OCI-LY3 (cell line): ENCODE results near the gene ABCC9.

Source experiments
- H2AFZ ChIP-seq: fragments of 200-600, 300-600 bp; shearing (Covaris generic); 2 replicates; pipeline ENCODE4 v1.6.0; 2014; ENCODE audit warnings: antibody characterized with exemption, low read depth, low read length
- H3K27ac ChIP-seq: fragments of 200-600, 300-600 bp; sonication (generic); 2 replicates; pipeline ENCODE4 v1.5.1; 2014; ENCODE audit warnings: mild to moderate bottlenecking, low read length, moderate library complexity, mixed read lengths
- H3K27me3 ChIP-seq: fragments of 200-600, 300-600 bp; sonication (generic); 2 replicates; pipeline ENCODE4 v1.6.1; 2014; ENCODE audit warnings: low read depth, low read length, mixed read lengths
- H3K36me3 ChIP-seq: fragments of 200-600, 300-600 bp; sonication (generic); replicated peaks from 2 replicates; pipeline ENCODE3; 2014; ENCODE audit warnings: low read depth, low read length, mixed read lengths
- H3K4me1 ChIP-seq: fragments of 300-600, 200-600 bp; sonication (generic); 2 replicates; pipeline ENCODE4 v1.6.1; 2014; ENCODE audit warnings: low read length, mixed read lengths
- H3K4me2 ChIP-seq: fragments of 200-600, 300-600 bp; sonication (generic); 2 replicates; pipeline ENCODE4 v1.6.1; 2014; ENCODE audit warnings: low read length, mixed read lengths
- H3K4me3 ChIP-seq: fragments of 300-600, 200-600 bp; sonication (generic); 2 replicates; pipeline ENCODE4 v1.5.1; 2014; ENCODE audit warnings: antibody characterized with exemption, mild to moderate bottlenecking, low read length, moderate library complexity
- H3K79me2 ChIP-seq: fragments of 300-600, 200-600 bp; shearing (Covaris generic); 2 replicates; pipeline ENCODE4 v1.6.1; 2014; ENCODE audit warnings: mild to moderate bottlenecking, low read length, mixed read lengths
- H3K9ac ChIP-seq: fragments of 300-600, 200-600 bp; shearing (Covaris generic); 2 replicates; pipeline ENCODE4 v1.6.0; 2014; ENCODE audit warnings: mild to moderate bottlenecking, low read length, moderate library complexity
- H3K9me3 ChIP-seq: fragments of 200-600, 300-600 bp; shearing (Covaris generic); 2 replicates; pipeline ENCODE4 v1.6.1; 2014; ENCODE audit warnings: low read length, mixed read lengths; ENCODE audit not compliant: insufficient read depth
- H4K20me1 ChIP-seq: fragments of 200-600, 300-600 bp; sonication (generic); 2 replicates; pipeline ENCODE4 v1.6.1; 2016; ENCODE audit warnings: low read length, mixed read lengths; ENCODE audit not compliant: insufficient read depth
- EZH2phosphoT487 ChIP-seq: fragments of 200-600 bp; shearing (Covaris generic); IDR thresholded peaks from 2 replicates; pipeline ENCODE4 v1.6.1; 2018; ENCODE audit warnings: antibody characterized with exemption, mixed run types, low read depth
- TF ChIP-seq, protein P1 (sequence below): fragments of 200-600, 300-600 bp; sonication (generic); IDR thresholded peaks from 2 replicates; pipeline ENCODE4 v1.5.1; 2014; ENCODE audit warnings: antibody characterized with exemption, low read length, low read depth

Gene ABCC9

GRCh38 chr12:21771311-21771710, 169.9 kb downstream of the ABCC9 start:
- no peak overlapping the region for H3K27ac ChIP-seq
- H3K36me3 ChIP-seq = no peaks in the 10 kb centered on the region
- H3K27me3 ChIP-seq = no peaks in the 10 kb centered on the region
- no peaks in the 10 kb centered on the region for H4K20me1 ChIP-seq
- no peak overlapping the region for H3K4me3 ChIP-seq
- TF ChIP-seq, protein P1, sequence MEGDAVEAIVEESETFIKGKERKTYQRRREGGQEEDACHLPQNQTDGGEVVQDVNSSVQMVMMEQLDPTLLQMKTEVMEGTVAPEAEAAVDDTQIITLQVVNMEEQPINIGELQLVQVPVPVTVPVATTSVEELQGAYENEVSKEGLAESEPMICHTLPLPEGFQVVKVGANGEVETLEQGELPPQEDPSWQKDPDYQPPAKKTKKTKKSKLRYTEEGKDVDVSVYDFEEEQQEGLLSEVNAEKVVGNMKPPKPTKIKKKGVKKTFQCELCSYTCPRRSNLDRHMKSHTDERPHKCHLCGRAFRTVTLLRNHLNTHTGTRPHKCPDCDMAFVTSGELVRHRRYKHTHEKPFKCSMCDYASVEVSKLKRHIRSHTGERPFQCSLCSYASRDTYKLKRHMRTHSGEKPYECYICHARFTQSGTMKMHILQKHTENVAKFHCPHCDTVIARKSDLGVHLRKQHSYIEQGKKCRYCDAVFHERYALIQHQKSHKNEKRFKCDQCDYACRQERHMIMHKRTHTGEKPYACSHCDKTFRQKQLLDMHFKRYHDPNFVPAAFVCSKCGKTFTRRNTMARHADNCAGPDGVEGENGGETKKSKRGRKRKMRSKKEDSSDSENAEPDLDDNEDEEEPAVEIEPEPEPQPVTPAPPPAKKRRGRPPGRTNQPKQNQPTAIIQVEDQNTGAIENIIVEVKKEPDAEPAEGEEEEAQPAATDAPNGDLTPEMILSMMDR = no peak
- no peak overlapping the region for H3K4me2 ChIP-seq
- H3K9me3 ChIP-seq = no peaks in the 10 kb centered on the region
- H2AFZ ChIP-seq = no peak overlapping the region
- no peak overlapping the region for H3K9ac ChIP-seq
- H3K4me1 ChIP-seq = peaks cover 5% of the 10 kb centered on the region
- no peaks in the 10 kb centered on the region for H3K79me2 ChIP-seq

GRCh38 chr12:21769307-21769706, 171.9 kb downstream of the ABCC9 start:
- Histone ChIP-seq H3K27me3 (no peaks in the 10 kb centered on the region), H3K4me1 (peaks cover 25% of the 10 kb centered on the region), H3K4me2 (no peak overlapping the region), H3K9ac (no peak overlapping the region), H3K9me3 (no peaks in the 10 kb centered on the region), H3K27ac (no peak overlapping the region), H2AFZ (no peak overlapping the region), H4K20me1 (no peaks in the 10 kb centered on the region), H3K4me3 (no peak overlapping the region), H3K36me3 (no peaks in the 10 kb centered on the region), H3K79me2 (no peaks in the 10 kb centered on the region)
- TF ChIP-seq EZH2phosphoT487 = no peak
- TF ChIP-seq, protein P1 = no peak

DNA sequence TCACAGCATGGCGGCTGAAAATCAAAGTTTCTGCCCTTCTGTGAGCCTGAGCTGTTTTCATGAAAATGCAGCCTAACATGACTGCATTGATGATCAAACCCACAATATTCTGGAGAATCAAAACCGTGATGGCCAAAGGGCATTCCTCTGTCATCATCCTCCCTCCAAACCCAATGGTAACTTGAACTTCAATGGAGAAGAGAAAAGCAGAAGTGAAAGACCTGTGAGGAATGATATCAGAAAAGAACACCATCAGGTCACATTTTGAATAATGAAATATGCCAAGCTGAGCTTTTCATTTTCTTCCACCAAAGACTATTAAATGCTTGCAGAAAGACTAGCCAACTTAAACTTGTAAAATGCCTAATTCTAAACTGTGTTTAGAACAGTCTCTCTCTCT, 174.8 kb downstream of the ABCC9 start:
- no peaks in the 10 kb centered on the region for H4K20me1 ChIP-seq
- H3K4me1 ChIP-seq = peaks cover 30% of the 10 kb centered on the region
- no peaks in the 10 kb centered on the region for H3K9me3 ChIP-seq
- H3K4me2 ChIP-seq = no peak overlapping the region
- TF ChIP-seq, protein P1 = no peak
- no peak for TF ChIP-seq EZH2phosphoT487
- H3K27me3 ChIP-seq = no peaks in the 10 kb centered on the region
- H3K4me3 ChIP-seq = no peak overlapping the region
- H3K9ac ChIP-seq = no peak overlapping the region
- no peak overlapping the region for H2AFZ ChIP-seq
- no peaks in the 10 kb centered on the region for H3K36me3 ChIP-seq
- no peak overlapping the region for H3K27ac ChIP-seq
- H3K79me2 ChIP-seq = no peaks in the 10 kb centered on the region

DNA sequence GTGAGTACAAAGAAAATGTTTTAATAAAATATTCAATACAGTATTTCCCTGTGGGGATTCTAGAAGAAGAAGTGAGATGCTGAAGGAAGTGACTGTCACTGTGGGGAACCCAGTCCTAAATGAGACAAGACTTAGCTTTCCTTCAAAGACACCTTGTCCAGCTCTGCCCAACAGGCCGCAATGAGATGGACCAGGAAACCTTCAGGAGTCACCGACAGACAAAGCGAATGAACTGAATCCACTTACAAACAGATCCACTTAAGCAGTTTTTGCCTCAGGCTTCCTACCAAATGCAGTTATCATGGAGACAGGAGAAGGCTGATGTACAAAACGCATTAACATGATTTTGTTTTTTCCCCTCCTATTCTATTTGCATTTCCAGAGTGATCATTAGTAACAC, 176.3 kb downstream of the ABCC9 start:
- Histone ChIP-seq H3K4me1 (peaks cover 30% of the 10 kb centered on the region), H4K20me1 (no peaks in the 10 kb centered on the region)

More for the DNA sequence above, 176.3 kb downstream of the ABCC9 start:
- peak overlapping the region; percentile 37; the same call in 1 of the 2 replicates for H3K27ac ChIP-seq
- peak overlapping the region; percentile 36 for H3K4me2 ChIP-seq
- H2AFZ ChIP-seq = no peak overlapping the region
- H3K36me3 ChIP-seq = no peaks in the 10 kb centered on the region
- no peak for TF ChIP-seq EZH2phosphoT487
- TF ChIP-seq, protein P1 = no peak
- no peaks in the 10 kb centered on the region for H3K9me3 ChIP-seq
- H3K9ac ChIP-seq = no peak overlapping the region
- no peak overlapping the region for H3K4me3 ChIP-seq
- H3K27me3 ChIP-seq = no peaks in the 10 kb centered on the region
- H3K79me2 ChIP-seq = no peaks in the 10 kb centered on the region
